ENCODE results near the gene RNF208. TPM values are rescaled to one million over a fixed set of nuclear protein-coding genes. Genes with fewer than 3 reads are reported as not detected.

The RNF208 gene
- total RNA-seq, 2 experiments from 2014 or later: 8.0 to 10.4 TPM

- intact Hi-C loops (cut with micrococcal nuclease): no loop called here
- TF ChIP-seq CTCF (IDR thresholded peaks at IDR 0.05): no peak
- DNase-seq (no peak), ATAC-seq (no peak)
- no peak overlapping the region for H3K4me3 Mint-ChIP-seq
- ChIA-PET POLR2A (no interaction called here), CTCF (interaction anchor here (0.8 to 1.5 kb wide), 3 partner anchors 9 to 156 kb away, joined by 3 to 5 read pairs (median 3); partner anchors contain the start of gene TPRN)
- H3K36me3 Mint-ChIP-seq (ENCODE audit: low read depth): peaks cover 6% of the 10 kb centered on the region
- no peaks in the 10 kb centered on the region for H3K27me3 Mint-ChIP-seq
- no peaks in the 10 kb centered on the region for H3K9me3 Mint-ChIP-seq
- H3K27ac Mint-ChIP-seq: peak overlapping the region; percentile 55
- H3K4me1 Mint-ChIP-seq (ENCODE audit: low read depth): peaks cover 27% of the 10 kb centered on the region
These were observed 30.8 kb downstream of the RNF208 start for GRCh38 chr9:137191245-137191644.

- H3K9me3 Mint-ChIP-seq: no peaks in the 10 kb centered on the region
- TF ChIP-seq CTCF (IDR thresholded peaks at IDR 0.05): no peak
- no peaks in the 10 kb centered on the region for H3K27me3 Mint-ChIP-seq
- CTCF ChIA-PET: interaction anchor here (0.7 to 2.0 kb wide), 6 partner anchors 16 to 155 kb away, joined by 3 to 15 read pairs (median 4); partner anchors contain the start of genes NDOR1, RNF224 and TMEM203
- intact Hi-C loops (cut with micrococcal nuclease): no loop called here
- H3K36me3 Mint-ChIP-seq (ENCODE audit: low read depth): peaks cover 6% of the 10 kb centered on the region
- DNase-seq: no peak
- peaks cover 30% of the 10 kb centered on the region for H3K4me1 Mint-ChIP-seq (ENCODE audit: low read depth)
- peak overlapping the region; percentile 52 for H3K4me3 Mint-ChIP-seq
- POLR2A ChIA-PET: interaction anchor here (1.3 to 4.0 kb wide), 3 partner anchors 8 to 63 kb away, joined by 5 to 16 read pairs (median 9); no protein-coding TSS in a partner anchor
- H3K27ac Mint-ChIP-seq: no peak overlapping the region
- no peak for ATAC-seq
These were observed 31.7 kb downstream of the RNF208 start for GRCh38 chr9:137190315-137190856.

GRCh38 chr9:137189297-137190295 lies 32.4 kb downstream of the RNF208 start:
- POLR2A ChIA-PET: interaction anchor here (0.9 to 4.0 kb wide), 13 partner anchors 9 to 103 kb away, joined by 3 to 28 read pairs (median 5); partner anchors contain the start of genes DPP7, LRRC26, MAN1B1 and NDOR1
- H3K36me3 Mint-ChIP-seq (ENCODE audit: low read depth): peaks cover 6% of the 10 kb centered on the region

GRCh38 chr9:137188490-137189296 lies 33.3 kb downstream of the RNF208 start, which contains the start of the genes ANAPC2 and SSNA1:
Gene ANAPC2 (minus strand): TSS chr9:137188560. CDS start chr9:137188532, 28 bp downstream.
Gene SSNA1 (plus strand): TSS chr9:137188676. CDS start chr9:137188727, 51 bp downstream.
- Mint-ChIP-seq H3K36me3 (ENCODE audit: low read depth) (peaks cover 6% of the 10 kb centered on the region), H3K27me3 (no peaks in the 10 kb centered on the region), H3K4me3 (peak within 1 kb of the TSS; percentile 91), H3K9me3 (no peaks in the 10 kb centered on the region), H3K27ac (peak within 1 kb of the TSS; percentile 94), H3K4me1 (ENCODE audit: low read depth) (peaks cover 32% of the 10 kb centered on the region)
- TF ChIP-seq CTCF (IDR thresholded peaks at IDR 0.05): peak; percentile 53
- ATAC-seq (peak; percentile 84), DNase-seq (peak; percentile 92)
- CTCF ChIA-PET: interaction anchor here (0.8 to 2.2 kb wide), 20 partner anchors 9 to 93 kb away, joined by 3 to 15 read pairs (median 4); partner anchors contain the start of genes CYSRT1, NDOR1, RNF224 and TMEM203
- intact Hi-C loops (cut with micrococcal nuclease): no loop called here
- POLR2A ChIA-PET: interaction anchor here (0.6 to 4.0 kb wide), 18 partner anchors 10 to 311 kb away, joined by 3 to 28 read pairs (median 4); partner anchors contain the start of genes DPP7, LRRC26, MAN1B1 and NDOR1

More at GRCh38 chr9:137189297-137190295, 32.4 kb downstream of the RNF208 start:
- H3K9me3 Mint-ChIP-seq: no peaks in the 10 kb centered on the region
- CTCF ChIA-PET: interaction anchor here (0.8 to 2.2 kb wide), 19 partner anchors 8 to 94 kb away, joined by 3 to 15 read pairs (median 4); partner anchors contain the start of genes CYSRT1, NDOR1, RNF224 and TMEM203
- ATAC-seq (no peak), DNase-seq (no peak)
- peak overlapping the region; percentile 94 for H3K27ac Mint-ChIP-seq
- peaks cover 32% of the 10 kb centered on the region for H3K4me1 Mint-ChIP-seq (ENCODE audit: low read depth)
- H3K4me3 Mint-ChIP-seq: peak overlapping the region; percentile 91
- H3K27me3 Mint-ChIP-seq: no peaks in the 10 kb centered on the region
- intact Hi-C loops (cut with micrococcal nuclease): no loop called here
- TF ChIP-seq CTCF (IDR thresholded peaks at IDR 0.05): peak; percentile 24
